PC-9 (cell line): ENCODE results near the gene AOPEP. TPM values are rescaled to one million over a fixed set of nuclear protein-coding genes. Genes with fewer than 3 reads are reported as not detected.
A peak's percentile ranks its signal among the peaks of the same experiment; 100 is the strongest.

Experiments used
- BruUV-seq: library from RNA; stranded (reverse); fragments of 400-500 nt; replicated peaks from 2 replicates; lab custom pipeline; 2021; lab: Mats Ljungman, UMichigan
- CTCF ChIA-PET: fragments of 300-600 bp; sonication (Branson Sonifier 250); formaldehyde crosslinking; loops from one replicate; lab custom pipeline; 2022; ENCODE audit warnings: antibody characterized with exemption; lab: Charles Lee
- POLR2A ChIA-PET: fragments of 300-600 bp; sonication (Branson Sonifier 250); formaldehyde crosslinking; loops from one replicate; lab custom pipeline; 2022; ENCODE audit warnings: antibody characterized with exemption; ENCODE audit not compliant: unreplicated experiment; lab: Charles Lee
- DNase-seq, 2 experiments: peaks; one replicate each; pipeline versions ENCODE4 v3.0.0 to v3.0.0-alpha.2; 2015 to 2022; ENCODE audit warnings: mixed read lengths in 1 of 2
- H2AFZ ChIP-seq: fragments of 200-600 bp; sonication (generic); 2 replicates; pipeline ENCODE4 v1.8.1; 2017; ENCODE audit warnings: antibody characterized with exemption
- H3F3A ChIP-seq: fragments of 200-600 bp; sonication (generic); 2 replicates; pipeline ENCODE4 v1.8.1; 2017; ENCODE audit warnings: antibody characterized with exemption, mild to moderate bottlenecking, low read depth; ENCODE audit not compliant: insufficient read depth
- H3K27ac ChIP-seq: fragments of 200-600 bp; sonication (generic); 2 replicates; pipeline ENCODE4 v1.6.1; 2016; ENCODE audit warnings: mixed run types
- H3K27me3 ChIP-seq: fragments of 200-600 bp; sonication (generic); 2 replicates; pipeline ENCODE4 v1.6.1; 2016; ENCODE audit warnings: low read depth, mixed run types; ENCODE audit not compliant: insufficient read depth
- H3K36me3 ChIP-seq: fragments of 200-600 bp; sonication (generic); 2 replicates; pipeline ENCODE4 v1.6.1; 2016; ENCODE audit warnings: low read depth, mixed run types
- H3K4me1 ChIP-seq: fragments of 200-600 bp; sonication (generic); replicated peaks from 2 replicates; pipeline ENCODE4 v1.6.1; 2016; ENCODE audit warnings: mixed run types; ENCODE audit not compliant: insufficient read depth
- H3K4me2 ChIP-seq: fragments of 200-600 bp; sonication (generic); 2 replicates; pipeline ENCODE4 v1.6.1; 2017; ENCODE audit warnings: mixed run types
- H3K4me3 ChIP-seq: fragments of 200-600 bp; sonication (generic); 2 replicates; pipeline ENCODE4 v1.6.1; 2016; ENCODE audit warnings: mixed run types
- H3K79me2 ChIP-seq: fragments of 200-600 bp; sonication (generic); 2 replicates; pipeline ENCODE4 v1.6.1; 2017; ENCODE audit warnings: low read depth, mixed run types
- H3K9me2 ChIP-seq: fragments of 200-600 bp; sonication (generic); 2 replicates; pipeline ENCODE4 v1.8.1; 2017; ENCODE audit warnings: mild to moderate bottlenecking; ENCODE audit not compliant: insufficient read depth
- H3K9me3 ChIP-seq: fragments of 200-600 bp; sonication (generic); 2 replicates; pipeline ENCODE4 v1.8.1; 2016; ENCODE audit warnings: low read depth; ENCODE audit not compliant: insufficient read depth
- H4K20me1 ChIP-seq: fragments of 200-600 bp; sonication (generic); 2 replicates; pipeline ENCODE4 v1.8.1; 2017; ENCODE audit not compliant: insufficient read depth
- EZH2 ChIP-seq: fragments of 200-600 bp; sonication (generic); IDR thresholded peaks from 2 replicates; pipeline ENCODE4 v1.8.0; 2017; ENCODE audit warnings: antibody characterized with exemption, low read depth
- intact Hi-C: fragments of 100-400 bp; cut with micrococcal nuclease; formaldehyde crosslinking; loops from one replicate; pipeline ENCODE4 v1.10.0; 2022; ENCODE audit not compliant: unreplicated experiment
- total RNA-seq: library from RNA; stranded (reverse); gene quantifications from 2 replicates; pipeline ENCODE4 v1.2.3, GENCODE V29; 2021
- TF ChIP-seq, protein P1 (sequence below): fragments of 200-600 bp; sonication (generic); conservative IDR thresholded peaks from 2 replicates; pipeline ENCODE4 v1.6.1; 2017; ENCODE audit warnings: mixed run types, antibody characterized with exemption, mild to moderate bottlenecking, moderate library complexity

AOPEP gene
- total RNA-seq, 1 experiment from 2014 or later, result 90.0 TPM

DNA sequence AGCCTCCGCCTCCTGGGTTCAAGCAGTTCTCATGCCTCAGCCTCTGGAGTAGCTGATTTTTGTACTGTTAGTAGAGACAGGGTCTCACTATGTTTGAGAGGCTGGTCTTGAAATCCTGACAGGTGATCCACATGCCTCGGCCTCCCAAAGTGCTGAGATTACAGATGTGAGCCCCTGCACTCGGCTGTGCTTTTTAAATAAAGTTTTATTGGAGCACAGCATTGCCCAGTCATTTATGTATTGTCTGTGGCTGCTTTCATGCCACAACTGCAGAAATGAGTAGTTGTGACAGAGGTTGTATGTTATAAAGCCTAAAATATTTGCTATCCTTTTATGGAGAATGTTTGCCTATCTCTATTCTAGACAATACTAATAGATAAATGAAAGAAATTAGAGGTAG is 169.2 kb downstream of the AOPEP start:
- Histone ChIP-seq H3K27me3 (no peaks in the 10 kb centered on the region), H3K9me3 (peaks cover 14% of the 10 kb centered on the region), H3K9me2 (no peaks in the 10 kb centered on the region), H3F3A (peaks cover 28% of the 10 kb centered on the region), H4K20me1 (no peaks in the 10 kb centered on the region), H3K4me2 (no peak overlapping the region), H3K4me3 (no peak overlapping the region), H3K36me3 (0 out of 2 replicates have a peak, but pooled peaks cover 7% of the 10 kb centered on the region), H3K79me2 (no peaks in the 10 kb centered on the region), H2AFZ (no peak overlapping the region), H3K4me1 (peaks cover 43% of the 10 kb centered on the region), H3K27ac (no peak overlapping the region)
- no peak for TF ChIP-seq EZH2
- TF ChIP-seq, protein P1, sequence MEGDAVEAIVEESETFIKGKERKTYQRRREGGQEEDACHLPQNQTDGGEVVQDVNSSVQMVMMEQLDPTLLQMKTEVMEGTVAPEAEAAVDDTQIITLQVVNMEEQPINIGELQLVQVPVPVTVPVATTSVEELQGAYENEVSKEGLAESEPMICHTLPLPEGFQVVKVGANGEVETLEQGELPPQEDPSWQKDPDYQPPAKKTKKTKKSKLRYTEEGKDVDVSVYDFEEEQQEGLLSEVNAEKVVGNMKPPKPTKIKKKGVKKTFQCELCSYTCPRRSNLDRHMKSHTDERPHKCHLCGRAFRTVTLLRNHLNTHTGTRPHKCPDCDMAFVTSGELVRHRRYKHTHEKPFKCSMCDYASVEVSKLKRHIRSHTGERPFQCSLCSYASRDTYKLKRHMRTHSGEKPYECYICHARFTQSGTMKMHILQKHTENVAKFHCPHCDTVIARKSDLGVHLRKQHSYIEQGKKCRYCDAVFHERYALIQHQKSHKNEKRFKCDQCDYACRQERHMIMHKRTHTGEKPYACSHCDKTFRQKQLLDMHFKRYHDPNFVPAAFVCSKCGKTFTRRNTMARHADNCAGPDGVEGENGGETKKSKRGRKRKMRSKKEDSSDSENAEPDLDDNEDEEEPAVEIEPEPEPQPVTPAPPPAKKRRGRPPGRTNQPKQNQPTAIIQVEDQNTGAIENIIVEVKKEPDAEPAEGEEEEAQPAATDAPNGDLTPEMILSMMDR, result no peak
- CTCF ChIA-PET, result interaction anchor here (0.6 kb wide), 2 partner anchors 16 to 34 kb away, joined by 3 to 6 read pairs; no protein-coding TSS in a partner anchor
- POLR2A ChIA-PET, result interaction anchor here (0.6 kb wide), 1 partner anchor 44 kb away, joined by 5 read pairs; no protein-coding TSS in a partner anchor
- BruUV-seq, result no TSS peak
- no peak for DNase-seq
- intact Hi-C loops, result no loop called here

DNA sequence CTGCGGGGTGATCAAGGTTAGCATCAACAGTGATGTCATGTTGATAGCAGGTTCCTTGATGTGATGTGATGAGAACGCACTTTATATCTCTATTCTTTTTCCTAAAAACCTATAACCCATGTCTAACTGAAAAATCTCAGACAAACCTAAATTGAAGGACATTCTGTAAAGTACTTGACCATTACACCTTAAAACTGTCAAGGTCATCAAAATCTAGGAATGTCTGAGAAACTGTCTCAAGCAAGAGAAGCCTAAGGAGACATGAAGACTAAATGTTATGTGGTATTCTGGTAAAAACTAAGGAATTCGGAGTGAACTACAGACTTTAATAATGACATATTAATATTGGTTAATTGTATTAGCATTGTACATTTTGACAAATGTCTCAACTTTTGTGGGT is 170.0 kb downstream of the AOPEP start:
- H4K20me1 ChIP-seq, result no peaks in the 10 kb centered on the region
- no peak overlapping the region for H3K4me3 ChIP-seq
- CTCF ChIA-PET, result no interaction called here
- H3K36me3 ChIP-seq, result 0 out of 2 replicates have a peak, but pooled peaks cover 7% of the 10 kb centered on the region
- no peaks in the 10 kb centered on the region for H3K9me2 ChIP-seq
- TF ChIP-seq, protein P1, result no peak
- no peak for TF ChIP-seq EZH2
- H2AFZ ChIP-seq, result no peak overlapping the region
- H3K9me3 ChIP-seq, result peaks cover 6% of the 10 kb centered on the region; the same call in 1 of the 2 replicates
- POLR2A ChIA-PET, result no interaction called here
- peaks cover 51% of the 10 kb centered on the region for H3K4me1 ChIP-seq
- no TSS peak for BruUV-seq
- no peaks in the 10 kb centered on the region for H3K79me2 ChIP-seq
- no peak for DNase-seq
- no peak overlapping the region; the same call in 1 of the 2 replicates for H3K4me2 ChIP-seq
- H3K27ac ChIP-seq, result no peak overlapping the region
- intact Hi-C loops, result no loop called here
- peaks cover 36% of the 10 kb centered on the region for H3F3A ChIP-seq
- no peaks in the 10 kb centered on the region for H3K27me3 ChIP-seq

DNA sequence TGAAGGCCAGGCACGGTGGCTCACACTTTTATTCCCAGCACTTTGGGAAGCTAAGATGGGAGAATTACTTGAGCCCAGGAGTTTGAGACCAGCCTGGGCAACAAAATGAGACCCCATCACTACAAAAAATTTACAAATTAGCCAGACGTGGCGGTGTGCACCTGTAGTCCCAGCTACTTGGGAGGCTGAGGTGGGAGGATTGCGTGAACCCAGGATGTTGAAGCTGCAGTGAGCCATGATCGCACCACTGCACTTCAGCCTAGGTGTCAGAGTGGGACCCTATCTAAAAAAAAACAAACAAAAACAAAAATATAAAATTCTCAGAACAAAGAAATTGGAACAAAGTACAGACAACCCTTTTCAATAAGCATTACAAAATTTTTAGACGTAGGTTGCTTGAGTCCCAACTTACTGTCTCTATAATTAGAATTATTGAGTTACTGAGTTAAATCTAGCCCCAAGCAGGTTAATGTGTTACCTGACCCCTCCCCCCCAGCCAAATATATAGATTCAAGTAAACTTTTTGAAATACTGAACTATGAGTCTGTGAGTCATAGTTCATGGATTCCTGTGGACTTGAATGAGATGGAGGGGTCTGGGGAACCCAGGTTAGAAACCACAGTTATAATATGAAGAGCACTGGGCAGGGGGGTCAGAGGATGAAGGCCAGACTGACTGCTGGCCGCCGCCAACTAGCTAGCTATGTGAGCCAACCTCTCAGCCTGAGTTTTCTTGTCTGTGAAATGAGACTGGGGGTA is 173.1 kb downstream of the AOPEP start:
- CTCF ChIA-PET, result no interaction called here
- intact Hi-C loops, result loop anchor here (2.0 kb wide), 1 partner anchor 29 kb away; no protein-coding TSS in a partner anchor

More for the DNA sequence above, 173.1 kb downstream of the AOPEP start:
- Histone ChIP-seq H3K27ac (peak overlapping the region; percentile 83), H2AFZ (no peak overlapping the region), H3K9me2 (no peaks in the 10 kb centered on the region), H3K79me2 (no peaks in the 10 kb centered on the region), H4K20me1 (no peaks in the 10 kb centered on the region), H3K9me3 (no peaks in the 10 kb centered on the region), H3K4me1 (peaks cover 59% of the 10 kb centered on the region), H3K4me3 (no peak overlapping the region), H3K27me3 (no peaks in the 10 kb centered on the region), H3F3A (peaks cover 41% of the 10 kb centered on the region), H3K4me2 (peak overlapping the region; percentile 56), H3K36me3 (no peaks in the 10 kb centered on the region)
- TF ChIP-seq EZH2, result no peak
- TF ChIP-seq, protein P1, result no peak
- POLR2A ChIA-PET, result no interaction called here
- BruUV-seq, result no TSS peak
- DNase-seq, result no peak
